Measurements from ENCODE around the gene SAP30BP.
A peak's percentile ranks its signal among the peaks of the same experiment; 100 is the strongest.

SAP30BP gene

GRCh38 chr17:75691801-75692626 lies 24.9 kb downstream of the SAP30BP start:
- no peak for DNase-seq

- DNase-seq = no peak
Observed at GRCh38 chr17:75692976-75693375, 25.8 kb downstream of the SAP30BP start.

DNA sequence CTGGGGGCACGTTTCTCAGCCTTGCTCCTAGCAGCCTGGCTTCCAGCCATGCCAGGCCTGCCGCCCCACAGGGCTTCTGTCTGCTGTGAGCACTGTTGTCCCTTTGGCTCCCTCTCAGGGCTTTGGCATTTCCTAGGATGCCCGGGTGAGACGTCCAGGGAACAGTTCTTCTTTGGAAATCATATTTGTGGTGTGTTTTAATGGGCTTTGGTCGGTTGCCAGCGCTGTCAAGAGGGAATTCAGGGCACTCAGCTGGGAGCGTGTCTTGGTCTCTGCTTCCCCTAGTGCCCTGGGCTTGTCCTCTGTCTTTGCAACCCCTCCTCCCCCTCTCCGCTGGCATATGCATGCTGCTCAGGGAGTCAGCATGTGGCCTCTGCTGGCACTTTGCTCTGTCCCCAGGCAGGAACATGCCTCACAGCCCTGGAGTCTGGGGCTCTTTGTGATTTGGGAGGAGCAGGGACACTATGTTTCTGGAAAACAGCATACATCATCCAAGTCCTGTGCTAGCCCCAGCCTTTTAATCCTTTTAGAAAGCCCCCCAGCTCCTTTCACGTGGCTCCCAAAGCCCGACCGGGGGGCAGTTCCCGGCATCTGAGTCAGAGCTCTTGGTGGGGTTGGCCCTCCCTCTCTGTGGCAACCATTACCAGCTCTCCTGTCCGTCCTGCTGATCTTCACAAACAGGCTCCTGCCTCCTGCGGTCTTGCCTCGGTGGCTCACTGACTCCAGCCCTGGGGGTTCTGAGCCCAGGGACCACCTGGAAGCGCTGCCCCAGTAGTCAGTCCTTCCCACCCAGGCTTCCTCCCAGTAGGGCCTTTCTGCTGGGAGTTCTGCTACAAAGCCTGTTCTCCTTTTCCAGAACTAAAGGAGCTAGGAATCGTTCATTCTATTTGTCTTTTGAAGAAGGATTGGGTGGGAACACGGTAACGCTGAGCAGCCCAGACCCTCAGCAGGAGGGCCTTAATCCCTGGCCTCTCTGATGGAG lies 26.7 kb downstream of the SAP30BP start:
- no peak for DNase-seq

DNA sequence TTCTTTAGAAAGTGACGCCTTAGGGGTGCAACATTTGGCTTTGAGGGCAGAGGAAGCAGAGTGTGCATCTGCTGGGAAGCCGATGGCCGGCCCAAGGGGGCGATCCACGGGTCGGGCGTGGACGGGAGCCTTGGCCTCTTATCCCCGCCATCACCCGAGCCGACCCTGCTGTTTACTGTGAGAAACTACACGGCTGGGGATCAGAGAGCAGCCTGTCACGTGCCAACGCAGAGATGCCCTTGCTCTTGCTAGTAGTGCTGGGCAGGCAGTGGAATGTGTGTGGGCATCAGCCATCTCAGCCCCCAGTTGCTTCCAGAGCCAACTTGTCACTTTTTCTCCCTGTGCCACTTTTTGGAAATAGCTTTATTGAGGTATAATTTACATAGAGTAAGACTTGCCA lies 27.4 kb downstream of the SAP30BP start:
- no peak for DNase-seq

GRCh38 chr17:75695141-75695829 lies 28.1 kb downstream of the SAP30BP start:
- DNase-seq = no peak

- no peak for DNase-seq
Observed at GRCh38 chr17:75695830-75696271, 28.7 kb downstream of the SAP30BP start.

GRCh38 chr17:75697651-75698291 lies 30.6 kb downstream of the SAP30BP start:
- DNase-seq = no peak

DNA sequence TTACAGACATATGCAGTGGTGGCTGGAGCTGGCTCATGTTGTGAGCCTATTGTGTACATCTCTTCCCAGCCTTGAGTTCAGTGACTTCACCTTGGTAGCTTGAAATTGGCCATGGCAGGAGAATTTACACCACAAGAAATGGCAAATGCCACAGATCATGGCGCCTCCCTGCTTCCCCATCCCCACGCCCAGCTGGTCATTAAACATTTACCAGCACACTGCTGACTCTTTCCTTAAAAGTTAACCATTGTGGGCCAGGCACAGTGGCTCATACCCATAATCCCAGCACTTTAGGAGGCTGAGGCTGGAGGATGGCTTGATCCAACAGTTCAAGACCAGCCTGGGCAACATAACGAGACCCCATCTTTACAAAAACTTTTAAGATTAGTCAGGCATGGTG lies 31.5 kb downstream of the SAP30BP start:
- DNase-seq = no peak

- no peak for DNase-seq
Observed at GRCh38 chr17:75701288-75701687, 34.1 kb downstream of the SAP30BP start.

DNA sequence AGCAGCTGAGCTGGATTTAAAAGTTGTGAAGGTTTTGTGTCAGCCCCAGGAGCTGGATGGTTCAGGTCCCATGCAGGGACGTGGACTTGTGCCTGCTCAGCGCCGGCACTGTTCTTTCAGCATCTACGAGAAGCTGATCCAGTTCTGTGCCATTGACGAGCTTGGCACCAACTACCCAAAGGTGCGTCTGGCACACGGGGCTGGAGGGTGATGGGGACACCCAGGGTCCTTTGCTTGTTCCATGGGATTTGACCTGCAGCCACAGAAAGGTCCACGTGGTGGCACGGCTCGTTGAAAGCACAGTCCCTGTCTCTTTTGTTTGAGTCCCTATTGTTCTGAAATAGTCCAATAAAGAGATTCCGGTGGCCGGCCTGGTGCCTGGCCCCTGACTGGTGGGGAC lies 36.1 kb downstream of the SAP30BP start:
- no peak for DNase-seq

- DNase-seq = no peak
Observed at GRCh38 chr17:75703591-75703990, 36.5 kb downstream of the SAP30BP start.

DNA sequence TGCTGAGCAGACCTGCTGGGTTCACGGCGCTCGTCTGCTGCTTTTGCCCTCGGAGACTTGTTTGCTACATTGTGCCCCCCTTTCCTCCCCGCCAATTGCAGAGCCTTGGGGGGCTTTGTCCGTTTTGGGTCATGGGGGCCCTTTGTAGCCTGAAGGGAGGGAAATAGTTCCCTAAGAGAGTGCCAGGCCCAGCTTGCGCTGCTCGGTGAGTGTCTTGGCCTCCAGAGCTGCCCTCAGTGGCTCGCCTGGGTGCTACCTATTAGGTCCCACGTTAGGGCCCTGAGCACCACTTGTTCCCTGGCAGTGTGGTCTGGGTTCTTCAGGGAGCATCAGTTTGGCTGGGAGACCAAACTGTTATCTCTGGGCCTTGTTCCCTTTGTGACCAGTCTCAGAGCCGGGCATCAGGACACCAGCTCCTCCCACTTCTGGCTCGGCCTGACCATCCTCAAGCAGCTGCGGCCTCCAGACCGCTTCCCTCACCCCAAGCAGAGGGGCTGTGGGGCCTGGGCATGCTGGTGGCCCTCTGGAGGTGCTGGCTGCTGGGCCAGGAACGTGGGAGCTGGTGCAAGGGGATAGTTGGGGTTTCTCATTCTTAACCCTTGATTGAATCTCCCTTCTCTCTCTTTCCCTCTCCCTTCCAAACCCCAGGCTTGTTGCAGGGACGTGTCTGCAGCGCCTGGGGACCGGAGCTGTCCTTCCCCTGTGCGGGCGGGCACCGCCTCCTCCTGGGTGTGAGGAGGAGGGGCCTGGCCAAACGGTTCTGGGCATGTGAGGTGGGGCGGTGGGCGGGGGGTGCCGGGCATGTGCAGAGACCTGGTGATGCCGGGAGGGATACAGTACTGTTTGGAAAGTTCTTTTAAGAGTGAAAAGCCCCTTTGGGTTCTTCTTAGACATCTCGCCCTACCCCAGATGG lies 38.1 kb downstream of the SAP30BP start:
- DNase-seq = no peak

GRCh38 chr17:75706042-75706728 lies 39.0 kb downstream of the SAP30BP start:
- no peak for DNase-seq

GRCh38 chr17:75707079-75707571 lies 40.0 kb downstream of the SAP30BP start:
- no peak for DNase-seq

DNA sequence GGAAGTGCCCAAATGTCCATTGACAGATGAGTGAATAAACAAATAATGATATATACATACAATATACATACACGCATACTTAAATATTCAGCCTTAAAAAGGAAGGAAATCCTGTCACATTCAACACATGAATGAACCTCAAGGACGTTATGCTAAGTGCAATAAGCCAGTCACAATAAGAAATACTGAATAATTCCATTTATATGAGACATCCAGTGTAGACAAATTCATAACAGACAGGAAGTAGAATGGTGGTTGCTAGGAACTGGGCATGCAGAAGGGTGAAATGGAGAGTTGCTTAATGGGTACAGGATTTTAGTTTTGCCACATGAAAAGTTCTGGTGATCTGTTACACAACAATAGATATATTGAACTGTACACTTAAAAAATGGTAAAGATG lies 45.3 kb downstream of the SAP30BP start:
- DNase-seq = no peak

DNA sequence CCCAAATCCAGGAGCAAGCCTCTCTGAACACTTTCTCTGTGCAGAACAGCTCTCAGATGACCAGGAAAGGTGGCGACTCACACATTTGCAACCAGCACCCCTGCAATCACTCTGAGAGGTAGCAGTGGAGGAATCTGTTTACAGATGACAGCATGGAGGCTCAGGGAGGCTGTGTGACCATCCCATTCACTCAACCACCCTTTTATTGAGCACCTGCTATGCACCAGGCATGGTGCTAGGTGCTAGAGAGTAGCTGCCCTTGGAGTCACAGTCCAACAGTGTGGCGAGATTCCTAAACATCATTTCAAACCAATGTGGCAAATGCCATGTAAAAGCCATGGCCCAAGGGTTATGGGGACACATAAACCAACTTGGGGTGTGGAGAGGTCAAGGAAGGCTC lies 52.6 kb downstream of the SAP30BP start:
- no peak for DNase-seq

DNA sequence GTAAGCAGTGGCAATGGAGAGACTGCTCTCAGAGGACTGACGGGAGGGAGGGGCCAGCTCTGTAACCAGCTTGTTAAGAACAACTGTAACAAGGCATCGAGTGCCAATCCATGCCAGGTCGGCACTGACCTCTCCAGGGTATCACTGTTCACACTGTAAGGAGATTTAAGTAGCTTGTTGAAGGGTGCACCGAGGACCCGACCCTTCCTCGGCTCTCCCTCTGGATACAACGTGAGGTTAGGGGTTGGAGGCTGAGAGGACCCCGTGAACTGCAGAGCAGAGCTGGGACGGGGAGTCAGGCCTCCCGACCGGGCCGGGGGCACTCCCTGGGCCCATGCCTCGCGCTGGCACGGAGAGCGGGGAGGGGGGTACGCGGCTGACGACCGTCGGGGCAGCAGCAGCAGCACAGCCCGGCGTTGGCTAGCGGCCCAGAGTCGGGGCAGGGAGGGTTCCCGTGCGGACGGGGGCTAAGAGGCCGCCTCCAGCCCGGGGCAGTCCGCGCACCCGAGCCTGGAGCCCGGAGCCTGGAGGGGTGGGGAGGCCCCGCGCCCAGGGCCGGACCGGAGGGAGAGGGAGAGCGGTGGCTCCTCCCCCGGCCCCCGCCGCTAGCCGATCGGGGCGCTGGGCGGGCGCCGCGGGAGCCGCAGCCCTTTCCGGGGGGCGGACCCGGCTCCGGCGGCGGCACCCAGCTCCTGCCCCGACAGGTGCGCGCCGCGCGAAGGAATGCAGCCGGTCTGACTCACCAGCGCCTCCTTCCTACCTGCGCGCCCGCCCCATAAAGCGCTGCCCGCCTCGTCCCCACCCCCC lies 53.7 kb downstream of the SAP30BP start, which contains the start of gene ITGB4:
ITGB4 (plus strand) TSS at position 804 of the 807 bp plus-strand sequence. CDS start 3,245 bp downstream, outside the sequence.
- peak; percentile 58 for DNase-seq

DNA sequence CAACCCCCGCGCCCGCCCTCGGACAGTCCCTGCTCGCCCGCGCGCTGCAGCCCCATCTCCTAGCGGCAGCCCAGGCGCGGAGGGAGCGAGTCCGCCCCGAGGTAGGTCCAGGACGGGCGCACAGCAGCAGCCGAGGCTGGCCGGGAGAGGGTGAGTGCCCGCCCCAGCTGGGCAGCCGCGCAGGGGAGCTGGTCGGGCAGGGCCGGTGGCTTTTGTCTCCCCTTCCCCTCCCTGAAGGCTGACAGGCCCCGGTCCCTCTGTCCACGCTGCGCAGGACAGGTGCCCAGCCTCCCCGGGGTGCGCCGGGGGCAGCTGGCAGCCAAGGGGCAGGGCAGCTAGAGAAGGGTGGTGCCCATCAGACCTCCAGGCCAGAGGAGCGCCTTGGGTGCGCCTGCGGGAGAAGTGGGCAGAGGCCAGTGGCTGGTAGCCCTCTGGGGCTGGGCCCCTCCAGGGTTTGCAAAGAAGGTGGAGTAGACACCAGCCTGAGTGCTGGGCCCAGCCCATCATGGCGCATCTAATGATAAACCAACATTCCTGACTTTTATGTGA lies 54.4 kb downstream of the SAP30BP start:
- no peak for DNase-seq

DNA sequence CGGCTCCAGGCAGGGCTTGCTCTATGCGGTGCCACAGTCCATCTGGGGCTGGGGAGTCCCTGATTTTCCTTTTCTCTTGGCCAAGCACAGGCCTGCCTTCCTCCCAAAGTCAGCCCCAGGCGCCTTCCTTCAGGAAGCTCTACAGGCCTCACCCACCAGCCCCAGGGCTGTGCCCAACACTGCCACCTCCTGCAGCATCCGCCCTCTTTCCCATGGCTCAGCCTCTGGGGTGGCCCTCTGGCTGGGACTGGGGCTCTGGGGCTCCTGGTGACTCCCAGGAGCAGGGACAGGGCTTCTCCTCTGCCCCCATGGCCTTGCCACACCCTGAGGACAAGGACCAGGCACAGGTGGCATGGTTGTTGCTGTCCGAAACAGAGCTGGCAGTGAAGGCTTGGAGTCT lies 54.9 kb downstream of the SAP30BP start:
- no peak for DNase-seq

Measured in T-helper 9 cell (primary cell).